Keratinocyte (primary cell): ENCODE results near the gene USP34. TPM values are rescaled to one million over a fixed set of nuclear protein-coding genes. Genes with fewer than 3 reads are reported as not detected.

Source experiments
- DNase-seq: peaks from one replicate; pipeline ENCODE4 v3.0.0-alpha.2; 2011; ENCODE audit warnings: low read depth, missing footprints, low spot score
- FAIRE-seq: peaks from 2 replicates; lab custom pipeline; 2011; peaks lifted over from hg19 to GRCh38; lab: Jason Lieb, UNC
- H2AFZ ChIP-seq: 2 replicates; pipeline ENCODE4 v1.6.0; 2012; ENCODE audit warnings: low read length, control low read depth, inconsistent platforms; ENCODE audit not compliant: control insufficient read depth
- H3K27ac ChIP-seq: 2 replicates; pipeline ENCODE4 v1.5.1; 2011; ENCODE audit warnings: low read length; ENCODE audit not compliant: control insufficient read depth, insufficient read depth
- H3K27me3 ChIP-seq: 3 replicates; pipeline ENCODE4 v1.6.0; 2011; ENCODE audit warnings: low read length; ENCODE audit not compliant: control insufficient read depth, insufficient read depth; ENCODE audit errors: extremely low read depth
- H3K36me3 ChIP-seq, 2 experiments: 2 replicates in 1 of 2; 3 replicates in 1 of 2; pipeline ENCODE4 v1.5.1; 2011; ENCODE audit warnings: low read length in 2 of 2, mild to moderate bottlenecking in 1 of 2; ENCODE audit not compliant: control insufficient read depth in 2 of 2, insufficient read depth in 2 of 2; ENCODE audit errors: extremely low read depth in 1 of 2
- H3K4me1 ChIP-seq: 3 replicates; pipeline ENCODE4 v1.5.1; 2011; ENCODE audit warnings: low read length; ENCODE audit not compliant: control insufficient read depth, insufficient read depth; ENCODE audit errors: extremely low read depth
- H3K4me2 ChIP-seq: 3 replicates; pipeline ENCODE4 v1.6.0; 2011; ENCODE audit warnings: low read depth, low read length; ENCODE audit not compliant: control insufficient read depth, insufficient read depth; ENCODE audit errors: extremely low read depth
- H3K4me3 ChIP-seq, 3 experiments: fragments of 200-600 bp in 1 of 3; sonication (generic) in 1 of 3; 2 replicates in 2 of 3; 3 replicates in 1 of 3; pipeline ENCODE4 v1.5.1; 2011 to 2016; ENCODE audit warnings: low read length in 3 of 3, mild to moderate bottlenecking in 3 of 3, control low read depth in 2 of 3, inconsistent platforms in 1 of 3, low read depth in 1 of 3, mixed read lengths in 1 of 3, mixed run types in 1 of 3, moderate library complexity in 1 of 3; ENCODE audit not compliant: control insufficient read depth in 2 of 3, insufficient read depth in 2 of 3; ENCODE audit errors: extremely low read depth in 1 of 3
- H3K79me2 ChIP-seq: 2 replicates; pipeline ENCODE4 v1.6.0; 2012; ENCODE audit warnings: low read length; ENCODE audit not compliant: control insufficient read depth, insufficient read depth
- H3K9ac ChIP-seq: 3 replicates; pipeline ENCODE4 v1.6.0; 2011; ENCODE audit warnings: low read length; ENCODE audit not compliant: control insufficient read depth, insufficient read depth; ENCODE audit errors: extremely low read depth
- H3K9me1 ChIP-seq: 3 replicates; pipeline ENCODE4 v1.6.0; 2011; ENCODE audit warnings: low read length; ENCODE audit not compliant: control insufficient read depth, insufficient read depth; ENCODE audit errors: extremely low read depth
- H3K9me3 ChIP-seq: 2 replicates; pipeline ENCODE4 v1.5.1; 2012; ENCODE audit warnings: low read depth, low read length; ENCODE audit not compliant: control insufficient read depth
- H4K20me1 ChIP-seq: 3 replicates; pipeline ENCODE4 v1.6.0; 2011; ENCODE audit warnings: low read length; ENCODE audit not compliant: control insufficient read depth, insufficient read depth; ENCODE audit errors: extremely low read depth
- EZH2 ChIP-seq: IDR thresholded peaks from one replicate; pipeline ENCODE4 v1.6.1; 2012; ENCODE audit warnings: inconsistent platforms, mild to moderate bottlenecking, low read length, moderate library complexity
- dilution Hi-C: fragments of 300-500 bp; cut with MboI; formaldehyde crosslinking; loops from one replicate; pipeline ENCODE4 v1.7.0; 2020; ENCODE audit warnings: low sequenced_read_pairs; ENCODE audit not compliant: extremely low pct_ligation_motif_present
- polyA plus RNA-seq, 5 experiments: library from polyadenylated mRNA; depleted of rRNA in 3 of 5; stranded (reverse) in 3 of 5; stranded (forward) in 1 of 5; unstranded in 1 of 5; fragments of >200 nt; gene quantifications; 1 replicate in 1 of 5; 2 replicates in 3 of 5; 3 replicates in 1 of 5; pipeline versions ENCODE4 v1.2.1 to v1.2.3, GENCODE V29; 2011 to 2012; ENCODE audit warnings: missing spikeins in 2 of 5, low read depth in 1 of 5, low replicate concordance in 1 of 5
- TF ChIP-seq, protein P1 (sequence below), 3 experiments: IDR thresholded peaks in 1 of 3; conservative IDR thresholded peaks in 1 of 3; optimal IDR thresholded peaks in 1 of 3; 2 replicates in 2 of 3; 3 replicates in 1 of 3; pipeline versions ENCODE3 to v1.5.1; 2011; ENCODE audit warnings: low read length in 3 of 3, mild to moderate bottlenecking in 3 of 3, moderate library complexity in 2 of 3, control low read depth in 1 of 3, inconsistent platforms in 1 of 3; ENCODE audit not compliant: insufficient read depth in 2 of 3; ENCODE audit errors: extremely low read depth in 1 of 3

The USP34 gene
- polyA plus RNA-seq, 1 donor (not counting 4 experiments of a cell fraction or from before 2014, with no cell fraction given) = 54.7 TPM

- dilution Hi-C loops = no loop called here
- no peaks in the 10 kb centered on the region for H4K20me1 ChIP-seq
Measured at GRCh38 chr2:61334466-61334865, 136.4 kb downstream of the USP34 start.

GRCh38 chr2:61328707-61329251 is 142.1 kb downstream of the USP34 start:
- no peak overlapping the region for H3K27ac ChIP-seq
- peaks cover 7 to 13% of the 10 kb centered on the region in 2 experiments for H3K36me3 ChIP-seq
- FAIRE-seq (no peak), DNase-seq (no peak)
- H2AFZ ChIP-seq = no peak overlapping the region
- dilution Hi-C loops = no loop called here
- H4K20me1 ChIP-seq = no peaks in the 10 kb centered on the region
- H3K27me3 ChIP-seq = no peaks in the 10 kb centered on the region
- H3K4me1 ChIP-seq = no peaks in the 10 kb centered on the region
- no peak overlapping the region for H3K4me3 ChIP-seq
- TF ChIP-seq, protein P1, sequence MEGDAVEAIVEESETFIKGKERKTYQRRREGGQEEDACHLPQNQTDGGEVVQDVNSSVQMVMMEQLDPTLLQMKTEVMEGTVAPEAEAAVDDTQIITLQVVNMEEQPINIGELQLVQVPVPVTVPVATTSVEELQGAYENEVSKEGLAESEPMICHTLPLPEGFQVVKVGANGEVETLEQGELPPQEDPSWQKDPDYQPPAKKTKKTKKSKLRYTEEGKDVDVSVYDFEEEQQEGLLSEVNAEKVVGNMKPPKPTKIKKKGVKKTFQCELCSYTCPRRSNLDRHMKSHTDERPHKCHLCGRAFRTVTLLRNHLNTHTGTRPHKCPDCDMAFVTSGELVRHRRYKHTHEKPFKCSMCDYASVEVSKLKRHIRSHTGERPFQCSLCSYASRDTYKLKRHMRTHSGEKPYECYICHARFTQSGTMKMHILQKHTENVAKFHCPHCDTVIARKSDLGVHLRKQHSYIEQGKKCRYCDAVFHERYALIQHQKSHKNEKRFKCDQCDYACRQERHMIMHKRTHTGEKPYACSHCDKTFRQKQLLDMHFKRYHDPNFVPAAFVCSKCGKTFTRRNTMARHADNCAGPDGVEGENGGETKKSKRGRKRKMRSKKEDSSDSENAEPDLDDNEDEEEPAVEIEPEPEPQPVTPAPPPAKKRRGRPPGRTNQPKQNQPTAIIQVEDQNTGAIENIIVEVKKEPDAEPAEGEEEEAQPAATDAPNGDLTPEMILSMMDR (optimal IDR thresholded peaks at IDR 0.05 in 1 of 3, IDR thresholded peaks at IDR 0.05 in 1 of 3, conservative IDR thresholded peaks at IDR 0.05 in 1 of 3; ENCODE audit: extremely low read depth in 1 of 3, insufficient read depth in 2 of 3, low read length in 3 of 3) = no peak
- no peak for TF ChIP-seq EZH2
- H3K9me1 ChIP-seq = no peaks in the 10 kb centered on the region
- no peak overlapping the region for H3K4me2 ChIP-seq
- H3K9ac ChIP-seq = no peak overlapping the region
- no peaks in the 10 kb centered on the region for H3K79me2 ChIP-seq
- H3K9me3 ChIP-seq = no peaks in the 10 kb centered on the region

More at GRCh38 chr2:61334466-61334865, 136.4 kb downstream of the USP34 start:
- Histone ChIP-seq H3K9me3 (no peaks in the 10 kb centered on the region), H3K9me1 (no peaks in the 10 kb centered on the region), H3K27ac (no peak overlapping the region), H3K9ac (no peak overlapping the region), H3K79me2 (no peaks in the 10 kb centered on the region), H3K27me3 (no peaks in the 10 kb centered on the region), H3K36me3 (peaks cover 3 to 16% of the 10 kb centered on the region in 2 experiments), H3K4me2 (no peak overlapping the region), H3K4me1 (no peaks in the 10 kb centered on the region), H3K4me3 (no peak overlapping the region), H2AFZ (no peak overlapping the region)
- DNase-seq = no peak
- FAIRE-seq = no peak
- TF ChIP-seq EZH2 = no peak
- TF ChIP-seq, protein P1 (optimal IDR thresholded peaks at IDR 0.05 in 1 of 3, IDR thresholded peaks at IDR 0.05 in 1 of 3, conservative IDR thresholded peaks at IDR 0.05 in 1 of 3; ENCODE audit: extremely low read depth in 1 of 3, insufficient read depth in 2 of 3, low read length in 3 of 3) = no peak
